Uterus (tissue), 4 donors: ENCODE results near the gene AACS. TPM values are rescaled to one million over a fixed set of nuclear protein-coding genes. Genes with fewer than 3 reads are reported as not detected.

Experiments
- DNase-seq, 2 donors: peaks; one replicate each; pipeline ENCODE4 v3.0.0-alpha.2; 2019 to 2020
- H3K27ac ChIP-seq, 2 donors: fragments of 200-600 bp; sonication (generic); 1 replicate in 1 of 2; 2 replicates in 1 of 2; pipeline ENCODE4 v1.5.1; 2016 to 2018
- H3K27me3 ChIP-seq, 2 donors: fragments of 200-600 bp; sonication (generic); one replicate each; pipeline ENCODE4 v1.5.1; 2018 to 2019; ENCODE audit warnings: control low read depth in 1 of 2
- H3K36me3 ChIP-seq, 2 donors: fragments of 200-600 bp; sonication (generic); one replicate each; pipeline ENCODE4 v1.5.1; 2019; ENCODE audit warnings: control low read depth in 1 of 2
- H3K4me1 ChIP-seq, 2 donors: fragments of 200-600 bp; sonication (generic); one replicate each; pipeline ENCODE4 v1.5.1; 2018 to 2019; ENCODE audit warnings: control low read depth in 1 of 2
- H3K4me3 ChIP-seq, 2 donors: fragments of 200-600 bp; sonication (generic); 1 replicate in 1 of 2; 2 replicates in 1 of 2; pipeline ENCODE4 v1.5.1; 2018 to 2019; ENCODE audit warnings: mild to moderate bottlenecking in 1 of 2
- H3K9me3 ChIP-seq, 2 donors: fragments of 200-600 bp; sonication (generic); one replicate each; pipeline ENCODE4 v1.5.1; 2019; ENCODE audit warnings: control low read depth in 1 of 2
- POLR2A ChIP-seq, 2 donors: fragments of 450-650 bp; IDR thresholded peaks; one replicate each; pipeline ENCODE4 v1.6.1; 2016; ENCODE audit warnings: antibody characterized with exemption in 2 of 2, mild to moderate bottlenecking in 1 of 2, moderate library complexity in 1 of 2
- intact Hi-C: fragments of 100-400 bp; cut with DNase I; formaldehyde crosslinking; loops from one replicate; pipeline ENCODE4 v1.15.1; 2023; ENCODE audit warnings: low total_unique reads
- total RNA-seq, 4 donors: library from RNA; depleted of rRNA in 3 of 4; stranded (reverse); fragments of >200 nt in 3 of 4; gene quantifications; one replicate each; pipeline versions ENCODE4 v1.1.0 to v1.2.4, GENCODE V29; 2014 to 2023
- TF ChIP-seq, protein P1 (sequence below), 4 experiments: fragments of 200-600 bp in 2 of 4; fragments of 450-650 bp in 2 of 4; sonication (generic) in 2 of 4; IDR thresholded peaks; one replicate each; pipeline ENCODE4 v1.5.1; 2016 to 2019; ENCODE audit warnings: antibody characterized with exemption in 4 of 4, mild to moderate bottlenecking in 2 of 4, moderate library complexity in 1 of 4
- donor health status: DM: yes; HTN: yes; CAD: no.

AACS gene
- total RNA-seq, 4 donors from 2014 or later, result 7.6 to 22.3 (median 20.0) TPM

DNA sequence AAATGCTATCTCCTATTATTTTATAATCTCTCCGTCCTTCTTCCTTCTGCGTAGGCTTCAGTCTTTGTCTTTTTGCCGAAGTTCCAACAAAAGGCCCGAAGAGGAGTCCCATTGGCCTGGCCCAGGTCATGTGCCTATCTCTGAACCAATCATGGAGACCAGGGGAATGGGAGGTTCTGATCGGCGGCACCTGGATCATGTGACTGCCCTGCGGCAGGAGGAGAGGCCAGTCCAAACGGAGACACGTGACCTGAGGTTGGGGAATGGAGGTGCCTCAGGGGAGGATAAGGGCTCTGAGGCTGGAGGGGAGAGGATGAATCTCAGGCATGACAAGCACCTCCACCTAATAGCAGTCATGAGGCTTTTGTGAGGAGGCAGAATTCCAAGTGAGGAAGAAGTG, 86.0 kb downstream of the AACS start:
- Histone ChIP-seq H3K27ac (no peak overlapping the region), H3K9me3 (no peaks in the 10 kb centered on the region), H3K27me3 (no peaks in the 10 kb centered on the region), H3K36me3 (no peaks in the 10 kb centered on the region), H3K4me3 (no peak overlapping the region), H3K4me1 (no peaks in the 10 kb centered on the region)
- DNase-seq, result no peak
- TF ChIP-seq POLR2A (IDR thresholded peaks at IDR 0.05), result no peak
- intact Hi-C loops, result no loop called here

GRCh38 chr12:125152463-125152862, 87.2 kb downstream of the AACS start:
- Histone ChIP-seq H3K4me3 (no peak overlapping the region), H3K27me3 (no peaks in the 10 kb centered on the region), H3K36me3 (no peaks in the 10 kb centered on the region), H3K27ac (no peak overlapping the region), H3K9me3 (no peaks in the 10 kb centered on the region), H3K4me1 (no peaks in the 10 kb centered on the region)
- no peak for DNase-seq
- TF ChIP-seq, protein P1, sequence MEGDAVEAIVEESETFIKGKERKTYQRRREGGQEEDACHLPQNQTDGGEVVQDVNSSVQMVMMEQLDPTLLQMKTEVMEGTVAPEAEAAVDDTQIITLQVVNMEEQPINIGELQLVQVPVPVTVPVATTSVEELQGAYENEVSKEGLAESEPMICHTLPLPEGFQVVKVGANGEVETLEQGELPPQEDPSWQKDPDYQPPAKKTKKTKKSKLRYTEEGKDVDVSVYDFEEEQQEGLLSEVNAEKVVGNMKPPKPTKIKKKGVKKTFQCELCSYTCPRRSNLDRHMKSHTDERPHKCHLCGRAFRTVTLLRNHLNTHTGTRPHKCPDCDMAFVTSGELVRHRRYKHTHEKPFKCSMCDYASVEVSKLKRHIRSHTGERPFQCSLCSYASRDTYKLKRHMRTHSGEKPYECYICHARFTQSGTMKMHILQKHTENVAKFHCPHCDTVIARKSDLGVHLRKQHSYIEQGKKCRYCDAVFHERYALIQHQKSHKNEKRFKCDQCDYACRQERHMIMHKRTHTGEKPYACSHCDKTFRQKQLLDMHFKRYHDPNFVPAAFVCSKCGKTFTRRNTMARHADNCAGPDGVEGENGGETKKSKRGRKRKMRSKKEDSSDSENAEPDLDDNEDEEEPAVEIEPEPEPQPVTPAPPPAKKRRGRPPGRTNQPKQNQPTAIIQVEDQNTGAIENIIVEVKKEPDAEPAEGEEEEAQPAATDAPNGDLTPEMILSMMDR (IDR thresholded peaks at IDR 0.05), result no peak
- TF ChIP-seq POLR2A (IDR thresholded peaks at IDR 0.05), result no peak
- intact Hi-C loops, result no loop called here

DNA sequence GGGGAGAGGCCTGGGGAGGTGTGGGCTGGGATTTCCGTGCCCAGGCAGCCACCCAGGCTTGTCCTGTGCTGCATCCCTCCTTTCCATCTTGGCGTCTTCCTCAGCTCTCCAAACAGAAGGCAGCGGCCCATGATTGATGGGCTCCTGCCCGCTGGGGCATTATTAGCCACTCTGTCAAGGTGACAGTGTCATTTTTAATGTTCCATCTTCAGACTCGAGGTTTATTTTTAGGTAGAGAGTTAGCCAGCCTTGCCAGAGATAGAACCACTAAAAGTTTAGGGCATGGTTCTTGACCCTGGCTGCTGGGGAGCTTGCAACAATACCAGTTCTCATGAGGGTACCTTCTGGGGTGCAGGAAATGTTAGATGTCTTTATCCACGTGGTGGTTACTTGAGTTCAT, 90.1 kb downstream of the AACS start:
- no peak for DNase-seq
- H3K36me3 ChIP-seq, result no peaks in the 10 kb centered on the region
- H3K27ac ChIP-seq, result no peak overlapping the region
- intact Hi-C loops, result no loop called here
- H3K9me3 ChIP-seq, result no peaks in the 10 kb centered on the region
- TF ChIP-seq, protein P1 (IDR thresholded peaks at IDR 0.05), result no peak
- TF ChIP-seq POLR2A (IDR thresholded peaks at IDR 0.05), result no peak
- no peak overlapping the region for H3K4me3 ChIP-seq
- no peaks in the 10 kb centered on the region for H3K4me1 ChIP-seq
- H3K27me3 ChIP-seq, result no peaks in the 10 kb centered on the region

- Histone ChIP-seq H3K4me1 (no peaks in the 10 kb centered on the region), H3K4me3 (no peak overlapping the region), H3K9me3 (no peaks in the 10 kb centered on the region), H3K27me3 (no peaks in the 10 kb centered on the region), H3K27ac (no peak overlapping the region), H3K36me3 (no peaks in the 10 kb centered on the region)
- no peak for DNase-seq
- no peak for TF ChIP-seq POLR2A (IDR thresholded peaks at IDR 0.05)
- TF ChIP-seq, protein P1 (IDR thresholded peaks at IDR 0.05), result no peak
- intact Hi-C loops, result no loop called here
These were observed 91.9 kb downstream of the AACS start for GRCh38 chr12:125157177-125157576.

DNA sequence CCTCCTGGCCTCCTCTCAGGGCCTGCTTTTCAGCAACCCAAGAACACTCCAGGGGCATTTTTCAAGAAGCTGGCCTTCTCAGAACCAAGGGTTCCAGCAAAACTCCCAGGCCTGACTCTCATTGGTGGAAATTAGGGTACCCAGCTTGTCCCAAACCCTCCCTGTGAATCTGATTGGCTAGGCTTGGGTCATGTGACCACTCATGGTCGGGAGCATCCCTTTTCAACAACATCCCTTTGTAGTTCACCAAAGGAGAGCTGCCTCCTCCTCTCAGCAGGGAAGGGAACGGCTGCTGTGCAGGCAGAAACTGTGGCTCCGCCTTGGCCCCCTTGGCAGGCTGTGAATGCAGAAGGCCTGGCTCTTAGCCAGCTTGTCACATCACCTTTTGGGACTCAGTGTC, 94.5 kb downstream of the AACS start:
- no peak overlapping the region for H3K4me3 ChIP-seq
- intact Hi-C loops, result no loop called here
- DNase-seq, result no peak
- no peak for TF ChIP-seq POLR2A (IDR thresholded peaks at IDR 0.05)
- TF ChIP-seq, protein P1 (IDR thresholded peaks at IDR 0.05), result no peak
- no peaks in the 10 kb centered on the region for H3K36me3 ChIP-seq
- no peaks in the 10 kb centered on the region for H3K9me3 ChIP-seq
- H3K27ac ChIP-seq, result no peak overlapping the region
- H3K4me1 ChIP-seq, result no peaks in the 10 kb centered on the region
- H3K27me3 ChIP-seq, result no peaks in the 10 kb centered on the region

DNA sequence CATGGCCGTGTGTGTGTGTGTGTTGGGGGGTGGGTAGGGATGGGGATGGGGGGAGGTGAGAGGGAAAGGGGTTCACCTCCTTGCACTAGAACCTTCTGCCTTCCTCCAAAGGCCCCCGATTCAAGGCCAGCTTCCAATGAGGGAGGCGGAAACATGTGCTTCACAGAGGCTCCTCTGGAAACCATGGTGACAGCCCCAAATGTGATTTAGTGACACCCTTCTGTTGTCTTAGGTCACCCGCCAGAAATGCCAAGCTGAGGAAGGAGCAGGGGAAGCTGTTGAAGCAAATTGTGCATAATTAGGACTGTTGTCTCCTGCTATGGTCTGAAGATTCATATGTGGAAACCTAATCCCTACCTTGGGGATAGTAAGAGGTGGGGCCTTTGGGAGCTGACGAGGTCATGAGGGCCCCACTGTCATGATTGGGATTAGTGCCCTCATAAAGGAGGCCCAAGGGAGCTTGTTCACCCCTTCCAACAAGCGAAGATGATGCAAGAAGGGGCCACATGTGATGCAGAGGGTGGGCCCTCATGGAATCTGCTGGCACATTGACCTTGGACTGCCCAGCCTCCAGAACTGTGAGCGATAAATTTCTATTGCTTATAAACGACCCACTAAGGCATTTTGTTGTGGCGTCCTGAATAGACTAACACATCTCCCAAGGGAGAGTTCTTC, 95.2 kb downstream of the AACS start:
- no peaks in the 10 kb centered on the region for H3K4me1 ChIP-seq
- H3K36me3 ChIP-seq, result no peaks in the 10 kb centered on the region
- no peak for DNase-seq
- no peaks in the 10 kb centered on the region for H3K9me3 ChIP-seq
- intact Hi-C loops, result no loop called here
- no peak for TF ChIP-seq POLR2A (IDR thresholded peaks at IDR 0.05)
- TF ChIP-seq, protein P1 (IDR thresholded peaks at IDR 0.05), result no peak
- no peak overlapping the region for H3K4me3 ChIP-seq
- no peaks in the 10 kb centered on the region for H3K27me3 ChIP-seq
- no peak overlapping the region for H3K27ac ChIP-seq
